Skin epidermis (tissue), 12 donors: ENCODE measurements around the gene HAPLN3.

Experiments used
- H3K27ac ChIP-seq, 21 experiments: fragments of 200-600 bp; sonication (generic) in 11 of 21; one replicate each; pipeline ENCODE4 v1.5.0; 2020; ENCODE audit warnings: mild to moderate bottlenecking in 3 of 21, inconsistent platforms in 2 of 21, moderate library complexity in 2 of 21
- H3K4me3 ChIP-seq, 7 experiments: fragments of 200-600 bp; sonication (generic) in 2 of 7; one replicate each; pipeline ENCODE4 v1.5.0; 2020; ENCODE audit warnings: inconsistent platforms in 2 of 7, mild to moderate bottlenecking in 2 of 7, moderate library complexity in 1 of 7

The HAPLN3 gene

GRCh38 chr15:88912500-88912921, 17.2 kb upstream of the HAPLN3 start:
- peak overlapping the region in 20 of 21 experiments; percentile 44 to 91 (median 82) for H3K27ac ChIP-seq
- peak overlapping the region; percentile 51 to 87 (median 72) for H3K4me3 ChIP-seq

GRCh38 chr15:88911766-88912118, 16.4 kb upstream of the HAPLN3 start:
- peak overlapping the region in 15 of 21 experiments; percentile 6 to 91 (median 84) for H3K27ac ChIP-seq

GRCh38 chr15:88909956-88910831, 14.8 kb upstream of the HAPLN3 start:
- Histone ChIP-seq H3K4me3 (no peak overlapping the region), H3K27ac (peak overlapping the region in 4 of 21 experiments; percentile 21 to 64 (median 31))

More at GRCh38 chr15:88911766-88912118, 16.4 kb upstream of the HAPLN3 start:
- H3K4me3 ChIP-seq = peak overlapping the region; percentile 51 to 87 (median 72)

- H3K4me3 ChIP-seq = no peak overlapping the region
- H3K27ac ChIP-seq = peak overlapping the region in 6 of 21 experiments; percentile 15 to 64 (median 22)
Measured at GRCh38 chr15:88908697-88909621, 13.6 kb upstream of the HAPLN3 start.

GRCh38 chr15:88908123-88908522, 12.8 kb upstream of the HAPLN3 start:
- Histone ChIP-seq H3K4me3 (no peak overlapping the region), H3K27ac (peak overlapping the region in 3 of 21 experiments; percentile 15 to 40 (median 28))

DNA sequence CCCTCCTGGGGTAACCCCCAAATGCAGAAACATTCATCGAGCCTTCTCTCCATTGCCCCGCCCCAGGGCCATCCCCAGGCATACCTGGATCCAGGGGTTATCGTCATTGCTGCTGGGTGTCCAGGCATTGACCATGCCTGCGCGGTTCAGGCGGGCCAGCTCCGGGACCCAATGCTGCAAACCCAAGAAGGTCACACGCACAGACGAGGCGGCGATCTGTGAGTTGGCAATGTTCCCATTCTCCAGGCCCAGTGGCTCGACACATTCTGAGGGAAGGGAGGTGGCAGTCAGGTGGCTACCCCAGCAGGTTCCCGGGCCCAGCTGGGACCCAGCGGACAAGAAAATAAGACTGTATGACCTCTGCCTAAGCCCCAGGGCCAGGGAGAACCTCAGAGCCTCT, 11.8 kb upstream of the HAPLN3 start:
- no peak overlapping the region for H3K4me3 ChIP-seq

DNA sequence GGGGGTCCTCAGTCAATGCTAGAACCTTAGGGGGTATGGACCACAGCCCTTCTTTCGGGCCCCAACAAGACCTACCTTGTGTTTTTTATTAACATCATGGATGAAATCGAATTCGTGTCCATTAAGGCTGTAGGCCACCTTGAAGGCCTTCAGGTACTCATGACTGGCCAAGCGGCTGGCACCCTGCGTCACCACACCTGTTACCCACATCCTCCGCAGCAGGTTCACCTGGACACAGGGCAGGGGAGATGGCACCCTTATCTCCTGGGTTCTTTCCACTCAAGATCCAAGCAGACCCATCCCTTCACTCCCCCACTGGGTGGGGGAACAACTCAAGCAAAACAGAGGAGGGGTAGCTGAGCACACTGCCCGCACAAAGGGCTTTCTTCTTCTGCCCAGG, 11.2 kb upstream of the HAPLN3 start:
- Histone ChIP-seq H3K27ac (no peak overlapping the region), H3K4me3 (no peak overlapping the region)

More for the DNA sequence above, 11.8 kb upstream of the HAPLN3 start:
- peak overlapping the region in 2 of 21 experiments; percentile 22 to 28 for H3K27ac ChIP-seq

- Histone ChIP-seq H3K4me3 (no peak overlapping the region), H3K27ac (peak overlapping the region in 1 of 21 experiments; percentile 35)
Measured at GRCh38 chr15:88906130-88906529, 10.8 kb upstream of the HAPLN3 start.

- Histone ChIP-seq H3K4me3 (no peak overlapping the region), H3K27ac (peak overlapping the region in 9 of 21 experiments; percentile 21 to 78 (median 36))
Measured at GRCh38 chr15:88905576-88905975, 10.2 kb upstream of the HAPLN3 start.

- H3K27ac ChIP-seq = peak overlapping the region in 14 of 21 experiments; percentile 1 to 84 (median 64)
Measured at GRCh38 chr15:88904624-88905327, 9.4 kb upstream of the HAPLN3 start.

DNA sequence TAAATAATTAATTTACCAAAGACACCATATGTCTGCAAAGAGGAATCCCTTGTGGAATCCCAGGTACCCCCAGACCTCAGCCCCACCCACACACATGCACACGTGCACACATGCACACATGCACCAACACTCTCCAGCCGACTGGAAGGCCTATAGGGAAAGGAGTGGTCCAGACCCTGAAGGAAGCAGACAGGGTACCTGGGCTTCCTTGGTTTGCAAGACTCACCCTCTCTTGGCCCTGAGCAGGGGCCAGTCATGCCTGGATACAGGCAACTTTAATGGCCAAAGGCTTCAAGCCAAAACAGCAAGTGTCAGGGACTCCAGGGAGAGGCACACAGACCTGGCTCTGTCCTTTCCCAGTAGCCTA, 8.9 kb upstream of the HAPLN3 start:
- Histone ChIP-seq H3K4me3 (no peak overlapping the region), H3K27ac (peak overlapping the region in 11 of 21 experiments; percentile 7 to 84 (median 68))

More at GRCh38 chr15:88904624-88905327, 9.4 kb upstream of the HAPLN3 start:
- no peak overlapping the region for H3K4me3 ChIP-seq

GRCh38 chr15:88902846-88903245, 7.5 kb upstream of the HAPLN3 start:
- H3K27ac ChIP-seq = peak overlapping the region in 1 of 21 experiments; percentile 37

DNA sequence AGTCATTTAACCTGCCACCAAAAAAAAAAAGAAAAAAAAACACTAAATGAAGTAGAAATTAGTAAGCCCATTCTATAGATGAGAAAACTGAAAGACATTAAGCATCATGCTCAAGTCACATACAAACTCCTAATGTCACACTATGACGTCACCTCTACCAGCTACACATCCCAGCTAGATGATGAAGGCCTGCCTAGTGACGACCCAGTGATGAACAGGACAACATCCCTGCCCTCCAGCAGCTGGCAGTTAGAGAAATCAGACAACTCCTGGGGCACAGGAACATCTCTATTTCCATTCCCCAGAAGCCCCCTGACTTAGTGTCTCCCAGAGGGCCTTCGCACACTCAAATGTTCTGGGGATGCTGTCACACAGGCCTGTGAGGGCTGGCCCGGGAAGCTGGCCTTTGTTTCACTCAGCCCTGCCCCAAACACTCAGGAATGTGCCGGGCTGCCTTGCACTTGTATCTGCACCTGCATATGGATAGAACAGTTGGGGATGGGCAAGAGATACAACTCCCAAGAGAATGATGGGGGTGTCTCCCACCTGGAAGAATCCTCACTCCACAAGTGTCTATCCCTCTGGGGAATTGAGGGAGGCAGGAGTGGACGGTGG, 7.0 kb upstream of the HAPLN3 start:
- no peak overlapping the region for H3K4me3 ChIP-seq
- H3K27ac ChIP-seq = peak overlapping the region in 1 of 21 experiments; percentile 37

More at GRCh38 chr15:88902846-88903245, 7.5 kb upstream of the HAPLN3 start:
- H3K4me3 ChIP-seq = no peak overlapping the region

GRCh38 chr15:88901508-88902220, 6.3 kb upstream of the HAPLN3 start:
- Histone ChIP-seq H3K27ac (peak overlapping the region in 2 of 21 experiments; percentile 29 to 42), H3K4me3 (no peak overlapping the region)

DNA sequence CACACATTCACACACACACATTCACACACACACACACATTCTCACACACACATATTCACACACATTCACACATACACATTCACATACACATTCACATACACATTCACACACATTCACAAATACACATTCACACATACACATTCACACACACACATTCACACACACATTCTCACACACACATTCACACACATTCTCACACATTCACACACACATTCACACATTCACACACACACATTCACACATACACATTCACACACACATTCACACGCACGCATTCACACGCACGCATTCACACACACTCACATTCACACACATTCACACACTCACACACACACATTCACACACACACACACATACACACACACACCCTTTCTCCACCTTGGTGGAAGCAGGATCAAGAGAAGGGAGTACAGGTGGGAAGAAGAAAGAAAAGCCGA, 5.7 kb upstream of the HAPLN3 start:
- H3K4me3 ChIP-seq = no peak overlapping the region
- H3K27ac ChIP-seq = no peak overlapping the region

GRCh38 chr15:88900309-88900981, 5.1 kb upstream of the HAPLN3 start:
- H3K27ac ChIP-seq = peak overlapping the region in 10 of 21 experiments; percentile 12 to 76 (median 48)

DNA sequence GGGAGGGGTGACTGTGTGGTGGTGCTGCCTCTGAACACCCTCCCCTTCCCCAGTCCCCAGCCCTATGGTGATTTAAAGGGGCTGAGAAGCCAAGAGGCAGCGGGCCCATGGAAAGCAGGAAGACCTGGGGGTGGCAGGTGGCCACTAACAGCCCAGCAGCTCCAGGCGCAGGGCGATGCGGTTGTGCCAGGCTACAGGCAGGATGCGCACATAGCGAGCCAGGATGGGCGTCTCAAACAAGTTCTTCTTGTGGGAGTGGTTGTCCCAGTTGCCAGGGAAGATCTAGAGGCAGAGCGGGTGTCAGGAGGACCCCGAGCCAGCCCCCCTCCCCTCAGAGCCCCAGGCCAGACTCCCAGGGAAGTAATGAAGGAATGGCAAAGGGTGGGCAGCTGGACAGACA, 3.9 kb upstream of the HAPLN3 start:
- peak overlapping the region in 5 of 21 experiments; percentile 3 to 76 (median 27) for H3K27ac ChIP-seq
- no peak overlapping the region for H3K4me3 ChIP-seq

More at GRCh38 chr15:88900309-88900981, 5.1 kb upstream of the HAPLN3 start:
- no peak overlapping the region for H3K4me3 ChIP-seq

DNA sequence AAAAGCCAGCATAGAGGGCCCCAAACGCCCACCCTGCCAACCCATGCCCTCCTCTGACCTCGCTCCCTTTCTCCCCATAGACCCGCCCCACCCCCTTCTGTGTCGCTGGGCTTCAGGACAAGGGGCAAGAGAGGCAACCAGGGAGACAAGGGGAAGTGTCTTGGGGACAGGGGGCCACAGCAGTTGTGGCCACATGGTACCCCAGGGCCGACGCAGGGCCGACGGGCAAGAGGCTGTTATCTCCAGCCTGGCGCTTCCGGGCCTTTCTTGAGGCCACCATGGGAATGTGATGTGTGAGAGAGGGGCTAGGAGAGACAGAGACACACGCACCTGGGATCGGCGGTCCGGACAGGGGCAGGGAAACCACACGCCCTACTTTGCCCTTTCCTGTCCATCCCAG, 3.4 kb upstream of the HAPLN3 start:
- Histone ChIP-seq H3K4me3 (no peak overlapping the region), H3K27ac (peak overlapping the region in 1 of 21 experiments; percentile 27)
